Measurements from ENCODE around the gene CASP3.

DNA sequence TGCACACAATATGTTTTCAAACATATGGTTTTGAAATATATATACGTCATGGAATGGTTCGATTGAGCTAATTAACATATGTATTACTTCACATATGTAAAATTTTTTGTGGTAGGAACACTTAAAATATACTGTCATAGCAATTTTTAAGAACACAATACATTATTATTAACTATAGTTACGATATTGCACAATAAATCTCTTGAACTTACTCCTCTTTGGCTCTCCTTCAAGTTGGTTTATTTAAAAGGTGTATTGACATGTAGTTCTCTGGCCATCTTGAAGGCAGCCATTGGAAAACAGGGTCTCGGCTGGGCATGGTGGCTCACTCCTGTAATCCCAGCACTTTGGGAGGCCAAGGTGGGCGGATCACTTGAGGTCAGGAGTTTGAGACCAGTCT is 53.8 kb downstream of the CASP3 start:
- no peak for TF ChIP-seq EZH2 (IDR thresholded peaks at IDR 0.05; ENCODE audit: borderline replicate concordance, insufficient read depth, low read depth, low read length, poor library complexity, severe bottlenecking)
- TF ChIP-seq, protein P1, sequence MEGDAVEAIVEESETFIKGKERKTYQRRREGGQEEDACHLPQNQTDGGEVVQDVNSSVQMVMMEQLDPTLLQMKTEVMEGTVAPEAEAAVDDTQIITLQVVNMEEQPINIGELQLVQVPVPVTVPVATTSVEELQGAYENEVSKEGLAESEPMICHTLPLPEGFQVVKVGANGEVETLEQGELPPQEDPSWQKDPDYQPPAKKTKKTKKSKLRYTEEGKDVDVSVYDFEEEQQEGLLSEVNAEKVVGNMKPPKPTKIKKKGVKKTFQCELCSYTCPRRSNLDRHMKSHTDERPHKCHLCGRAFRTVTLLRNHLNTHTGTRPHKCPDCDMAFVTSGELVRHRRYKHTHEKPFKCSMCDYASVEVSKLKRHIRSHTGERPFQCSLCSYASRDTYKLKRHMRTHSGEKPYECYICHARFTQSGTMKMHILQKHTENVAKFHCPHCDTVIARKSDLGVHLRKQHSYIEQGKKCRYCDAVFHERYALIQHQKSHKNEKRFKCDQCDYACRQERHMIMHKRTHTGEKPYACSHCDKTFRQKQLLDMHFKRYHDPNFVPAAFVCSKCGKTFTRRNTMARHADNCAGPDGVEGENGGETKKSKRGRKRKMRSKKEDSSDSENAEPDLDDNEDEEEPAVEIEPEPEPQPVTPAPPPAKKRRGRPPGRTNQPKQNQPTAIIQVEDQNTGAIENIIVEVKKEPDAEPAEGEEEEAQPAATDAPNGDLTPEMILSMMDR (IDR thresholded peaks at IDR 0.05): no peak

All from B cell (primary cell).